OCI-LY1 (cell line): ENCODE data around the gene SOX13.

Source experiments
- EZH2 ChIP-seq: fragments of 200-600 bp; sonication (generic), shearing (Covaris generic); IDR thresholded peaks from 2 replicates; pipeline ENCODE4 v1.8.0; 2017; ENCODE audit warnings: borderline replicate concordance, mixed run types, mild to moderate bottlenecking, antibody characterized with exemption, low read length, moderate library complexity, mixed read lengths
- TF ChIP-seq, protein P1 (sequence below): fragments of 200-600 bp; sonication (generic), shearing (Covaris generic); IDR thresholded peaks from 2 replicates; pipeline ENCODE4 v1.5.1; 2017; ENCODE audit warnings: mild to moderate bottlenecking, antibody characterized with exemption, low read length, moderate library complexity, mixed read lengths

DNA sequence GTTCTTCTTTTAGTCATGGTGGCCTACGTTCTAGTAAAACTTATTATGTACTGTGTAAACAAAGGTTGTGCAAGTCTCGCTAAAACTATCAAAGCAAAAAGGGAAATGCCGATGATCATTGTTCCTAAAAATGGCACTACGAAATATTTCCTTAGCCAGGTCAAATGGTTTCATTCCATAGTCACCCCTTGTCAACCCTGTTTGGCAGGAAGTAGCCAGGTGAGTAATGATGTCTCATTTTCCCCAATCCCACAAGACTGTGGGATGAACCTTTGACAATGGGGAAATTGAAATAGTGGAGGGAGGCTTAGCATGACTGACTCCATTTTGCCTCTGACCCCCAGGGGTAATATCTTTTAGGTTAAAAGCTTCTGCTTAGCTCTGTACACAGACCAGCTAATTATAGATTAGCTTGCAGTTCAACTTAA is 98.8 kb downstream of the SOX13 start:
- TF ChIP-seq, protein P1, sequence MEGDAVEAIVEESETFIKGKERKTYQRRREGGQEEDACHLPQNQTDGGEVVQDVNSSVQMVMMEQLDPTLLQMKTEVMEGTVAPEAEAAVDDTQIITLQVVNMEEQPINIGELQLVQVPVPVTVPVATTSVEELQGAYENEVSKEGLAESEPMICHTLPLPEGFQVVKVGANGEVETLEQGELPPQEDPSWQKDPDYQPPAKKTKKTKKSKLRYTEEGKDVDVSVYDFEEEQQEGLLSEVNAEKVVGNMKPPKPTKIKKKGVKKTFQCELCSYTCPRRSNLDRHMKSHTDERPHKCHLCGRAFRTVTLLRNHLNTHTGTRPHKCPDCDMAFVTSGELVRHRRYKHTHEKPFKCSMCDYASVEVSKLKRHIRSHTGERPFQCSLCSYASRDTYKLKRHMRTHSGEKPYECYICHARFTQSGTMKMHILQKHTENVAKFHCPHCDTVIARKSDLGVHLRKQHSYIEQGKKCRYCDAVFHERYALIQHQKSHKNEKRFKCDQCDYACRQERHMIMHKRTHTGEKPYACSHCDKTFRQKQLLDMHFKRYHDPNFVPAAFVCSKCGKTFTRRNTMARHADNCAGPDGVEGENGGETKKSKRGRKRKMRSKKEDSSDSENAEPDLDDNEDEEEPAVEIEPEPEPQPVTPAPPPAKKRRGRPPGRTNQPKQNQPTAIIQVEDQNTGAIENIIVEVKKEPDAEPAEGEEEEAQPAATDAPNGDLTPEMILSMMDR: no peak
- TF ChIP-seq EZH2: no peak
